MM.1S (cell line): ENCODE data around the gene PDCD2L.

Experiments used
- CTCF ChIP-seq: fragments of 300-600 bp; sonication (generic); IDR thresholded peaks from 2 replicates; pipeline ENCODE4 v1.5.1; 2016; ENCODE audit warnings: antibody characterized with exemption, low read length, mixed read lengths
- EZH2phosphoT487 ChIP-seq: fragments of 300-600 bp; sonication (generic); IDR thresholded peaks from 2 replicates; pipeline ENCODE4 v1.6.1; 2018; ENCODE audit warnings: antibody characterized with exemption, low read length

- TF ChIP-seq CTCF (no peak), EZH2phosphoT487 (no peak)
Measured at GRCh38 chr19:34356875-34357274, 47.3 kb upstream of the PDCD2L start.
